Measurements from ENCODE around the gene DMRT1. TPM values are rescaled to one million over a fixed set of nuclear protein-coding genes. Genes with fewer than 3 reads are reported as not detected.

Gene DMRT1
- total RNA-seq, 1 experiment from 2014 or later, result not detected

GRCh38 chr9:976943-977837 lies 135.7 kb downstream of the DMRT1 start:
- H3K27ac ChIP-seq (ENCODE audit: low read length), result no peak overlapping the region
- ATAC-seq (peak; percentile 42; the same call in 1 of the 2 replicates), DNase-seq (ENCODE audit: low read depth, low spot score) (no peak)
- no peak for TF ChIP-seq CTCF (IDR thresholded peaks at IDR 0.05)
- TF ChIP-seq POLR2AphosphoS5 (IDR thresholded peaks at IDR 0.05; ENCODE audit: low read depth, low read length), result no peak
- TF ChIP-seq SIN3A (IDR thresholded peaks at IDR 0.05; ENCODE audit: borderline replicate concordance, insufficient read depth, low read depth, low read length), result no peak
- TF ChIP-seq TCF7L2 (IDR thresholded peaks at IDR 0.05; ENCODE audit: low read depth, low read length), result no peak
- TF ChIP-seq REST (IDR thresholded peaks at IDR 0.05; ENCODE audit: insufficient read depth in 1 of 2, low read depth in 2 of 2, low read length in 1 of 2), result no peak
- no peaks in the 10 kb centered on the region for H3K27me3 ChIP-seq (ENCODE audit: control insufficient read depth, insufficient read depth, low read length)
- no peak overlapping the region for H3K4me3 ChIP-seq (ENCODE audit: low read depth in 2 of 2, low read length in 2 of 2)
- no TSS peak for BruUV-seq (replicated peaks)
- CTCF ChIA-PET, result interaction anchor here (1.1 kb wide), 1 partner anchor 95 kb away, joined by 3 read pairs; no protein-coding TSS in a partner anchor
- in situ Hi-C loops (cut with HindIII; ENCODE audit: low pct_unique_long_range_greater_than_20kb, low sequenced_read_pairs) (no loop called here), intact Hi-C loops (cut with micrococcal nuclease; ENCODE audit: unreplicated experiment) (no loop called here)
- no peaks in the 10 kb centered on the region for H3K9me3 ChIP-seq (ENCODE audit: control insufficient read depth, insufficient read depth, low read depth, low read length)
- no peaks in the 10 kb centered on the region for H3K4me1 ChIP-seq (ENCODE audit: control insufficient read depth, insufficient read depth, low read length)
- POLR2A ChIA-PET, result no interaction called here
- H3K36me3 ChIP-seq (ENCODE audit: control insufficient read depth, insufficient read depth, low read length), result no peaks in the 10 kb centered on the region

GRCh38 chr9:977838-978830 lies 136.6 kb downstream of the DMRT1 start:
- no peak for DNase-seq (ENCODE audit: low read depth, low spot score)
- Histone ChIP-seq H3K9me3 (ENCODE audit: control insufficient read depth, insufficient read depth, low read depth, low read length) (no peaks in the 10 kb centered on the region), H3K27me3 (ENCODE audit: control insufficient read depth, insufficient read depth, low read length) (no peaks in the 10 kb centered on the region), H3K4me3 (ENCODE audit: low read depth in 2 of 2, low read length in 2 of 2) (no peak overlapping the region), H3K36me3 (ENCODE audit: control insufficient read depth, insufficient read depth, low read length) (no peaks in the 10 kb centered on the region), H3K4me1 (ENCODE audit: control insufficient read depth, insufficient read depth, low read length) (no peaks in the 10 kb centered on the region), H3K27ac (ENCODE audit: low read length) (no peak overlapping the region)
- no TSS peak for BruUV-seq (replicated peaks)
- in situ Hi-C loops (cut with HindIII; ENCODE audit: low pct_unique_long_range_greater_than_20kb, low sequenced_read_pairs) (no loop called here), intact Hi-C loops (cut with micrococcal nuclease; ENCODE audit: unreplicated experiment) (no loop called here)
- ATAC-seq, result no peak
- TF ChIP-seq TCF7L2 (IDR thresholded peaks at IDR 0.05; ENCODE audit: low read depth, low read length) (no peak), POLR2AphosphoS5 (IDR thresholded peaks at IDR 0.05; ENCODE audit: low read depth, low read length) (no peak), SIN3A (IDR thresholded peaks at IDR 0.05; ENCODE audit: borderline replicate concordance, insufficient read depth, low read depth, low read length) (no peak), REST (IDR thresholded peaks at IDR 0.05; ENCODE audit: insufficient read depth in 1 of 2, low read depth in 2 of 2, low read length in 1 of 2) (no peak), CTCF (IDR thresholded peaks at IDR 0.05) (no peak)
- CTCF ChIA-PET, result interaction anchor here (1.1 kb wide), 2 partner anchors 96 to 145 kb away, joined by 3 to 4 read pairs; no protein-coding TSS in a partner anchor
- POLR2A ChIA-PET, result no interaction called here

Measured in Panc1 (cell line).